Upper lobe of left lung (tissue), 6 donors: ENCODE measurements around the gene PTPRN2. TPM values are rescaled to one million over a fixed set of nuclear protein-coding genes. Genes with fewer than 3 reads are reported as not detected.
A peak's percentile ranks its signal among the peaks of the same experiment; 100 is the strongest.

Experiments
- ATAC-seq, 2 donors: fragments of 200-7000 bp; cut with Tn5 transposase; one replicate each; pipeline ENCODE4 v1.9.1; 2022; ENCODE audit warnings: mild to moderate bottlenecking in 2 of 2, moderate library complexity in 2 of 2; ENCODE audit not compliant: low FRiP score in 2 of 2
- DNase-seq, 2 donors: peaks; one replicate each; pipeline ENCODE4 v3.0.0-alpha.2; 2019 to 2020
- H3K27ac ChIP-seq, 4 donors: fragments of 200-600 bp; sonication (generic); one replicate each; pipeline ENCODE4 v1.5.1; 2016 to 2019
- H3K27me3 ChIP-seq, 4 donors: fragments of 200-600 bp; sonication (generic); one replicate each; pipeline ENCODE4 v1.5.1; 2017 to 2019
- H3K36me3 ChIP-seq, 4 donors: fragments of 200-600 bp; sonication (generic); one replicate each; pipeline ENCODE4 v1.5.1; 2016 to 2019
- H3K4me1 ChIP-seq, 4 donors: fragments of 200-600 bp; sonication (generic); one replicate each; pipeline ENCODE4 v1.5.1; 2018 to 2019
- H3K4me3 ChIP-seq, 4 donors: fragments of 200-600 bp; sonication (generic); one replicate each; pipeline ENCODE4 v1.5.1; 2017 to 2019; ENCODE audit warnings: mild to moderate bottlenecking in 2 of 4, moderate library complexity in 1 of 4
- H3K9me3 ChIP-seq, 4 donors: fragments of 200-600 bp; sonication (generic); one replicate each; pipeline ENCODE4 v1.5.1; 2018 to 2019
- CTCF ChIP-seq, 6 experiments: fragments of 450-650 bp in 4 of 6; fragments of 200-600 bp in 2 of 6; sonication (generic) in 2 of 6; IDR thresholded peaks; one replicate each; pipeline ENCODE4 v1.5.1; 2016 to 2019; ENCODE audit warnings: antibody characterized with exemption in 6 of 6
- EP300 ChIP-seq, 4 donors: sonication (generic); formaldehyde crosslinking; IDR thresholded peaks; one replicate each; pipeline ENCODE4 v1.5.1; 2017; ENCODE audit warnings: antibody characterized with exemption in 4 of 4, control low read depth in 2 of 4
- POLR2A ChIP-seq, 4 donors: fragments of 450-650 bp; IDR thresholded peaks; one replicate each; pipeline ENCODE4 v1.5.1; 2016 to 2017; ENCODE audit warnings: antibody characterized with exemption in 4 of 4, mild to moderate bottlenecking in 2 of 4
- POLR2AphosphoS5 ChIP-seq, 2 donors: sonication (generic); formaldehyde crosslinking; IDR thresholded peaks; one replicate each; pipeline ENCODE4 v1.5.1; 2017; ENCODE audit warnings: antibody characterized with exemption in 2 of 2
- WGBS, 2 donors: methylation state at CpG; one replicate each; pipeline ENCODE4 v1.1.5; 2017 to 2018; 5-methylcytosine and 5-hydroxymethylcytosine counted together
- total RNA-seq, 6 donors: library from RNA; depleted of rRNA in 4 of 6; stranded (reverse); fragments of >200 nt in 4 of 6; gene quantifications; one replicate each; pipeline versions ENCODE4 v1.1.0 to v1.2.1, GENCODE V29; 2016 to 2021
- donor health status: DM: no; HTN: no; CAD: no; lungs with moderate emphysema.
- donor health status: DM: no; HTN: yes; CAD: no; lungs with severe emphysema.

PTPRN2 gene
- total RNA-seq, 6 donors from 2014 or later: 3.3 to 7.9 (median 5.2) TPM

DNA sequence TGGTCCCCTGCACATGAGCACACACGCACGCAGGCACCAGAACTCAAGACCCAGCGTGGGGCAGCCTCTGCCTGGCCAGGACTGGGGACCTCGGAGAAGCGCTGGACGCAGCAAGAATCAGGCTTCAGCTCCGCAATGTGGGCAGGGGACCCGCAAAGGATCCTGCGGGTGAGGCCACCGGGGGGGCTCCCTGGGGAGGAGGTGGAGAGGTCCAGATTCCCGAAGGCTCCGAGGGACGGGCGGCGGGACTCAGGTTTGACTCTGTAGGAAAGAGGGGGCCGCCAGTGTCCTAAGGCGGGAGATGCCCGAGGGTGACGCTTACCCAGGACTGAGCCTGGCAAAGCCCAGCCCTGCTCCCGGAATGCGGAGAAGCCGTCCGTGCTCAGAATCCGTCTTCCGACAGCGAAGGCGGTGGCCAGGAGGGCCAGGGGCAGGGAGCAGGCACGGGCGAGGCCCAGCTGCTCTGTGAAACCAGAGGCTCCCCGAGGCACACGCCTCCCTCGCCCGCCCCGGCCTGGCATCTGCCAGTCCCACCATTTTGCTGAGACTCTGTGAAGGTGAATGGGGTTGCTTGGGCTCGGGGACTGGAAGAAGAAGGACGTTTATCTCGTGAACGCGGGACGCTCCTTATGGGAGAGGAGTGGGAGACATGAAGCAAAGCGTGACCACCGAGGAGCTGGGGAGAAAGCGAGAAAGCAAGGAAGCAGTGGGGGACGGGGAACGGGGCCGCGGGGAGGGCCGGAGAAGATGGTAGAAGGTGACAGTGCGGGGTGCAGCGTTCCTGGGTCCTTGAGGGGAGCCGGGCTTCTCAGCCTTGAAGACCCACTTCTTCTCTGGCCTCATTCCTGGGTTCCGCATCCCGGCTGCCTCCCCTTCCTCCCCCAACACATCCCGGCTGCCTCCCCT, 489.2 kb downstream of the PTPRN2 start:
- TF ChIP-seq POLR2A (IDR thresholded peaks at IDR 0.05): no peak
- no peak for TF ChIP-seq POLR2AphosphoS5 (IDR thresholded peaks at IDR 0.05)
- TF ChIP-seq EP300 (IDR thresholded peaks at IDR 0.05): no peak
- TF ChIP-seq CTCF (IDR thresholded peaks at IDR 0.05): no peak
- no peaks in the 10 kb centered on the region for H3K4me1 ChIP-seq
- ATAC-seq (peak; percentile 6 to 28), DNase-seq (peak; percentile 18 to 79)
- H3K4me3 ChIP-seq: no peak overlapping the region
- no peaks in the 10 kb centered on the region for H3K27me3 ChIP-seq
- 91% methylated on average over 50 to 53 of the region's 54 CpGs for WGBS, 2 donors
- H3K27ac ChIP-seq: no peak overlapping the region
- H3K36me3 ChIP-seq: no peaks in the 10 kb centered on the region
- H3K9me3 ChIP-seq: no peaks in the 10 kb centered on the region

- H3K36me3 ChIP-seq: no peaks in the 10 kb centered on the region
- WGBS, 2 donors: 61 to 83% methylated on average over 16 to 38 of the region's 39 CpGs
- DNase-seq: peak; percentile 11 to 60
- H3K9me3 ChIP-seq: no peaks in the 10 kb centered on the region
- H3K4me1 ChIP-seq: no peaks in the 10 kb centered on the region
- H3K27ac ChIP-seq: no peak overlapping the region
- TF ChIP-seq EP300 (IDR thresholded peaks at IDR 0.05): no peak
- TF ChIP-seq POLR2AphosphoS5 (IDR thresholded peaks at IDR 0.05): no peak
- no peak for TF ChIP-seq CTCF (IDR thresholded peaks at IDR 0.05)
- TF ChIP-seq POLR2A (IDR thresholded peaks at IDR 0.05): no peak
- ATAC-seq: peak in 1 of 2 donors; percentile 34
- no peak overlapping the region for H3K4me3 ChIP-seq
- no peaks in the 10 kb centered on the region for H3K27me3 ChIP-seq
Measured at GRCh38 chr7:158097453-158098124, 490.0 kb downstream of the PTPRN2 start.

GRCh38 chr7:158097106-158097452, 490.5 kb downstream of the PTPRN2 start:
- no peaks in the 10 kb centered on the region for H3K4me1 ChIP-seq
- ATAC-seq: no peak
- H3K27me3 ChIP-seq: no peaks in the 10 kb centered on the region
- WGBS, 2 donors: 86 to 100% methylated on average over 2 to 10 of the region's 10 CpGs
- H3K4me3 ChIP-seq: no peak overlapping the region
- DNase-seq: peak in 1 of 2 donors; percentile 15
- TF ChIP-seq EP300 (IDR thresholded peaks at IDR 0.05) (no peak), POLR2AphosphoS5 (IDR thresholded peaks at IDR 0.05) (no peak), POLR2A (IDR thresholded peaks at IDR 0.05) (no peak), CTCF (IDR thresholded peaks at IDR 0.05) (no peak)
- no peak overlapping the region for H3K27ac ChIP-seq
- H3K9me3 ChIP-seq: no peaks in the 10 kb centered on the region
- H3K36me3 ChIP-seq: no peaks in the 10 kb centered on the region

GRCh38 chr7:158096582-158096981, 491.0 kb downstream of the PTPRN2 start:
- Histone ChIP-seq H3K4me1 (no peaks in the 10 kb centered on the region), H3K9me3 (no peaks in the 10 kb centered on the region), H3K27me3 (no peaks in the 10 kb centered on the region), H3K36me3 (no peaks in the 10 kb centered on the region), H3K4me3 (no peak overlapping the region), H3K27ac (no peak overlapping the region)
- ATAC-seq (no peak), DNase-seq (peak in 1 of 2 donors; percentile 8)
- TF ChIP-seq EP300 (IDR thresholded peaks at IDR 0.05): no peak
- no peak for TF ChIP-seq CTCF (IDR thresholded peaks at IDR 0.05)
- TF ChIP-seq POLR2AphosphoS5 (IDR thresholded peaks at IDR 0.05): no peak
- TF ChIP-seq POLR2A (IDR thresholded peaks at IDR 0.05): no peak
- WGBS, 2 donors: 69 to 79% methylated on average over 8 of the region's 8 CpGs
